Endothelial cell of umbilical vein (primary cell): Measurements from ENCODE around the gene PRRC1. TPM values are rescaled to one million over a fixed set of nuclear protein-coding genes. Genes with fewer than 3 reads are reported as not detected.

ENCODE experiments used
- BruUV-seq: library from RNA; stranded (reverse); fragments of 400-500 nt; replicated peaks from 2 replicates; lab custom pipeline; 2021; lab: Mats Ljungman, UMichigan
- CTCF ChIA-PET: fragments of 300-600, 350-600 bp; sonication (Branson Sonifier 250); formaldehyde crosslinking; loops from one replicate; lab custom pipeline; 2021; ENCODE audit warnings: antibody characterized with exemption, inconsistent platforms; lab: Charles Lee
- POLR2A ChIA-PET: fragments of 300-600, 350-600 bp; sonication (Branson Sonifier 250); formaldehyde crosslinking; loops from one replicate; lab custom pipeline; 2021; ENCODE audit warnings: antibody characterized with exemption, inconsistent platforms; lab: Charles Lee
- DNase-seq: peaks from one replicate; pipeline ENCODE4 v3.0.0-alpha.2; 2011; ENCODE audit warnings: low read depth, low spot score
- FAIRE-seq: peaks from 2 replicates; lab custom pipeline; 2011; peaks lifted over from hg19 to GRCh38; lab: Jason Lieb, UNC
- H2AFZ ChIP-seq: 2 replicates; pipeline ENCODE4 v1.6.0; 2012; ENCODE audit warnings: low read depth, low read length, control low read depth, inconsistent platforms
- H3K27ac ChIP-seq: 2 replicates; pipeline ENCODE4 v1.5.1; 2011; ENCODE audit warnings: low read depth, mild to moderate bottlenecking, control low read depth, low read length, moderate library complexity; ENCODE audit not compliant: insufficient read depth
- H3K27me3 ChIP-seq, 2 experiments: 2 replicates each; pipeline versions ENCODE4 v1.6.0 to v1.6.1; 2011; ENCODE audit warnings: low read length in 2 of 2, mixed read lengths in 1 of 2; ENCODE audit not compliant: control insufficient read depth in 2 of 2, insufficient read depth in 2 of 2
- H3K36me3 ChIP-seq, 2 experiments: 2 replicates in 1 of 2; 3 replicates in 1 of 2; pipeline ENCODE4 v1.5.1; 2011; ENCODE audit warnings: low read length in 2 of 2, mild to moderate bottlenecking in 1 of 2, moderate library complexity in 1 of 2; ENCODE audit not compliant: control insufficient read depth in 2 of 2, insufficient read depth in 2 of 2; ENCODE audit errors: extremely low read depth in 1 of 2
- H3K4me1 ChIP-seq: 3 replicates; pipeline ENCODE4 v1.5.1; 2011; ENCODE audit warnings: mild to moderate bottlenecking, low read length; ENCODE audit not compliant: control insufficient read depth, insufficient read depth; ENCODE audit errors: extremely low read depth
- H3K4me2 ChIP-seq: 2 replicates; pipeline ENCODE4 v1.6.1; 2011; ENCODE audit warnings: low read length, control low read depth, mixed read lengths; ENCODE audit not compliant: insufficient read depth
- H3K4me3 ChIP-seq, 3 experiments: fragments of 200-600 bp in 1 of 3; sonication (generic), shearing (Covaris generic) in 1 of 3; replicated peaks in 1 of 3; 2 replicates each; pipeline ENCODE4 v1.5.1; 2011 to 2016; ENCODE audit warnings: control low read depth in 3 of 3, low read length in 3 of 3, mild to moderate bottlenecking in 2 of 3, inconsistent platforms in 1 of 3, low read depth in 1 of 3, moderate library complexity in 1 of 3; ENCODE audit not compliant: insufficient read depth in 1 of 3
- H3K79me2 ChIP-seq: 2 replicates; pipeline ENCODE4 v1.6.0; 2012; ENCODE audit warnings: low read length, inconsistent platforms; ENCODE audit not compliant: control insufficient read depth, insufficient read depth
- H3K9ac ChIP-seq: replicated peaks from 2 replicates; pipeline ENCODE3; 2011; ENCODE audit warnings: low read length, control low read depth; ENCODE audit not compliant: insufficient read depth; ENCODE audit errors: extremely low read depth
- H3K9me1 ChIP-seq: replicated peaks from 3 replicates; pipeline ENCODE4 v1.6.0; 2011; ENCODE audit warnings: mild to moderate bottlenecking, low read length; ENCODE audit not compliant: control insufficient read depth, insufficient read depth; ENCODE audit errors: extremely low read depth
- H3K9me3 ChIP-seq: replicated peaks from 2 replicates; pipeline ENCODE4 v1.5.1; 2012; ENCODE audit warnings: low read length, inconsistent platforms; ENCODE audit not compliant: control insufficient read depth, insufficient read depth
- H4K20me1 ChIP-seq: replicated peaks from 2 replicates; pipeline ENCODE3; 2011; ENCODE audit warnings: mild to moderate bottlenecking, low read length; ENCODE audit not compliant: control insufficient read depth, insufficient read depth; ENCODE audit errors: extremely low read depth
- EZH2 ChIP-seq: IDR thresholded peaks from 2 replicates; pipeline ENCODE4 v1.6.1; 2012; ENCODE audit warnings: borderline replicate concordance, low read depth, mild to moderate bottlenecking, moderate library complexity, low read length, inconsistent platforms; ENCODE audit not compliant: severe bottlenecking
- FOS ChIP-seq: IDR thresholded peaks from 2 replicates; pipeline ENCODE4 v1.6.1; 2011; ENCODE audit warnings: mild to moderate bottlenecking, low read length, moderate library complexity, borderline replicate concordance; ENCODE audit not compliant: insufficient read depth
- GATA2 ChIP-seq: IDR thresholded peaks from 2 replicates; pipeline ENCODE4 v1.7.0; 2011; ENCODE audit warnings: low read depth, mild to moderate bottlenecking, moderate library complexity, mixed read lengths, low read length; ENCODE audit not compliant: insufficient read length, insufficient read depth
- JUN ChIP-seq: IDR thresholded peaks from 2 replicates; pipeline ENCODE4 v1.6.1; 2011; ENCODE audit warnings: borderline replicate concordance, low read depth; ENCODE audit not compliant: insufficient read length, insufficient read depth
- MYC ChIP-seq: IDR thresholded peaks from one replicate; pipeline ENCODE4 v1.6.1; 2011; ENCODE audit warnings: mild to moderate bottlenecking, low read depth, low read length
- POLR2A ChIP-seq: IDR thresholded peaks from 2 replicates; pipeline ENCODE4 v1.6.1; 2012; ENCODE audit warnings: low read depth, mild to moderate bottlenecking, control low read depth, low read length
- POLR2AphosphoS5 ChIP-seq: IDR thresholded peaks from 2 replicates; pipeline ENCODE4 v1.6.1; 2012; ENCODE audit warnings: low read depth, mild to moderate bottlenecking, control low read depth, low read length, moderate library complexity; ENCODE audit not compliant: insufficient read depth
- dilution Hi-C: fragments of 300-500 bp; cut with MboI; formaldehyde crosslinking; loops from one replicate; pipeline ENCODE4 v1.15.0; 2019; ENCODE audit warnings: low sequenced_read_pairs; ENCODE audit not compliant: extremely low pct_ligation_motif_present
- intact Hi-C: fragments of 100-400 bp; cut with micrococcal nuclease; formaldehyde crosslinking; loops from one replicate; pipeline ENCODE4 v1.10.0; 2022
- polyA plus RNA-seq, 4 experiments: library from polyadenylated mRNA; depleted of rRNA in 3 of 4; stranded (reverse) in 3 of 4; unstranded in 1 of 4; fragments of >200 nt; gene quantifications; 2 replicates each; pipeline versions ENCODE4 v1.2.1 to v1.2.3, GENCODE V29; 2011 to 2012; ENCODE audit warnings: missing spikeins in 1 of 4
- total RNA-seq: library from RNA; stranded (reverse); gene quantifications from 2 replicates; pipeline ENCODE4 v1.2.3, GENCODE V29; 2021
- TF ChIP-seq, protein P1 (sequence below): IDR thresholded peaks from 2 replicates; pipeline ENCODE4 v1.6.1; 2011; ENCODE audit not compliant: insufficient read depth, insufficient read length
- TF ChIP-seq, protein P2 (sequence below), 2 donors: IDR thresholded peaks; 1 replicate in 1 of 2; 2 replicates in 1 of 2; pipeline ENCODE4 v1.5.1; 2011; ENCODE audit warnings: low read length in 2 of 2, mild to moderate bottlenecking in 2 of 2, moderate library complexity in 2 of 2, control low read depth in 1 of 2, inconsistent platforms in 1 of 2, low read depth in 1 of 2; ENCODE audit not compliant: insufficient read depth in 1 of 2; ENCODE audit errors: extremely low read depth in 1 of 2

Gene PRRC1
- total and polyA plus RNA-seq, 2 donors (not counting 3 experiments of a cell fraction or from before 2014, with no cell fraction given) = 64.4 to 77.6 TPM

DNA sequence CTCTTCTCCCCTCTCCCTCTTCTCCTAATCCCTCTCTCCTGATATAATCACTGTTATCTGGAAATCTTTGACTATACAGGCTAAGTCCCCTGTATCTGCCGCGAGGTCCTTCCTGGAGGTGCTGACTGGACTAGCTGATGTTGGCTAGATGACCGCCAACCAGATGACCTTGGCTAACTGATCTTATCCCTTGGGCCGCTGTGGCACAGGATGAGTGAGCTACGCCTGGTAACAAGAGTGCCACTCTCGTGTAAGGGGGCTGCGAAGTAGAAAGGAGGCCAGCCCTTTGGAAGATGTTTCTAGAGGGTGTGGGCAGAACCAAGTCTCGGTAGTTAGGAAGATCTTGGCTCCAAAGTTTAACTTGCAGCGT lies 345 bp upstream of the PRRC1 start:
- H3K9me1 ChIP-seq = no peaks in the 10 kb centered on the region
- DNase-seq (no peak), FAIRE-seq (no peak)
- H3K27ac ChIP-seq = no peak overlapping the region
- peaks cover 12 to 17% of the 10 kb centered on the region in 2 experiments for H3K27me3 ChIP-seq
- no peaks in the 10 kb centered on the region for H4K20me1 ChIP-seq
- peaks cover 45% of the 10 kb centered on the region for H3K79me2 ChIP-seq
- H3K9ac ChIP-seq = no peak overlapping the region
- ChIA-PET CTCF (interaction anchor here (1.5 kb wide), 1 partner anchor 24 kb away, joined by 4 read pairs; no protein-coding TSS in a partner anchor), POLR2A (no interaction called here)
- no peak for TF ChIP-seq JUN
- peak; percentile 45 for TF ChIP-seq GATA2
- BruUV-seq = no TSS peak
- no peaks in the 10 kb centered on the region for H3K9me3 ChIP-seq
- dilution Hi-C loops = no loop called here
- peaks cover 14% of the 10 kb centered on the region for H3K4me1 ChIP-seq
- H3K4me2 ChIP-seq = peak overlapping the region; percentile 44
- H3K36me3 ChIP-seq = peaks cover 2 to 3% of the 10 kb centered on the region in 2 experiments
- peak overlapping the region; percentile 70 for H2AFZ ChIP-seq
- H3K4me3 ChIP-seq = peak overlapping the region in 2 of 3 experiments; percentile 31 to 61
- intact Hi-C loops = loop anchor here (2.0 kb wide), 1 partner anchor 738 kb away; no protein-coding TSS in a partner anchor

DNA sequence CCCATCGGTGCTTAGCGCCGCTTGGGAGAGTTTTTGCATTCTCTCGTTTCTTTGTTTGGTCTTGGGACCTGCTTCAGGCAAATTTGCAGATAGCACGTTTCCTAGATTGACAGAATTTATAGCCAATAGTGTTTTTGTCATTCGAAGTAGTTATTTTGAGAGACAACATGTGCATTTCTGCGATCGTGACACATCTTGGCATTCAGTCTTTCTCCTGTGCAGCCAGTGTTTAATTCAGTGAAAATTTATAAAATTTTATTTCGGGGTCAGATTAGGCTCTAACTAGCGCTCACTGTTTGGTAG lies 830 bp downstream of the PRRC1 start:
- Histone ChIP-seq H3K9me3 (no peaks in the 10 kb centered on the region), H3K79me2 (peaks cover 53% of the 10 kb centered on the region), H2AFZ (peak overlapping the region; percentile 89), H4K20me1 (peaks cover 4% of the 10 kb centered on the region), H3K9ac (peak overlapping the region; percentile 88), H3K36me3 (peaks cover 2 to 3% of the 10 kb centered on the region in 2 experiments), H3K27me3 (peaks cover 2 to 8% of the 10 kb centered on the region in 2 experiments), H3K4me3 (peak overlapping the region; percentile 61 to 82 (median 68)), H3K4me1 (peaks cover 14% of the 10 kb centered on the region), H3K9me1 (no peaks in the 10 kb centered on the region), H3K4me2 (peak overlapping the region; percentile 66), H3K27ac (peak overlapping the region; percentile 69)
- CTCF ChIA-PET = interaction anchor here (0.9 to 1.7 kb wide), 2 partner anchors 18 to 26 kb away, joined by 3 to 4 read pairs; no protein-coding TSS in a partner anchor
- intact Hi-C loops = no loop called here
- DNase-seq (no peak), FAIRE-seq (peak; percentile 53)
- BruUV-seq = no TSS peak
- POLR2A ChIA-PET = no interaction called here
- TF ChIP-seq JUN = no peak
- TF ChIP-seq EZH2 = no peak
- no peak for TF ChIP-seq FOS
- TF ChIP-seq, protein P1, sequence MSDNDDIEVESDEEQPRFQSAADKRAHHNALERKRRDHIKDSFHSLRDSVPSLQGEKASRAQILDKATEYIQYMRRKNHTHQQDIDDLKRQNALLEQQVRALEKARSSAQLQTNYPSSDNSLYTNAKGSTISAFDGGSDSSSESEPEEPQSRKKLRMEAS = no peak
- TF ChIP-seq POLR2A = no peak
- TF ChIP-seq, protein P2, sequence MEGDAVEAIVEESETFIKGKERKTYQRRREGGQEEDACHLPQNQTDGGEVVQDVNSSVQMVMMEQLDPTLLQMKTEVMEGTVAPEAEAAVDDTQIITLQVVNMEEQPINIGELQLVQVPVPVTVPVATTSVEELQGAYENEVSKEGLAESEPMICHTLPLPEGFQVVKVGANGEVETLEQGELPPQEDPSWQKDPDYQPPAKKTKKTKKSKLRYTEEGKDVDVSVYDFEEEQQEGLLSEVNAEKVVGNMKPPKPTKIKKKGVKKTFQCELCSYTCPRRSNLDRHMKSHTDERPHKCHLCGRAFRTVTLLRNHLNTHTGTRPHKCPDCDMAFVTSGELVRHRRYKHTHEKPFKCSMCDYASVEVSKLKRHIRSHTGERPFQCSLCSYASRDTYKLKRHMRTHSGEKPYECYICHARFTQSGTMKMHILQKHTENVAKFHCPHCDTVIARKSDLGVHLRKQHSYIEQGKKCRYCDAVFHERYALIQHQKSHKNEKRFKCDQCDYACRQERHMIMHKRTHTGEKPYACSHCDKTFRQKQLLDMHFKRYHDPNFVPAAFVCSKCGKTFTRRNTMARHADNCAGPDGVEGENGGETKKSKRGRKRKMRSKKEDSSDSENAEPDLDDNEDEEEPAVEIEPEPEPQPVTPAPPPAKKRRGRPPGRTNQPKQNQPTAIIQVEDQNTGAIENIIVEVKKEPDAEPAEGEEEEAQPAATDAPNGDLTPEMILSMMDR (IDR thresholded peaks at IDR 0.05; ENCODE audit: extremely low read depth in 1 of 2, insufficient read depth in 1 of 2, low read depth in 1 of 2, low read length in 2 of 2) = no peak
- TF ChIP-seq MYC = no peak
- TF ChIP-seq POLR2AphosphoS5 = no peak
- no peak for TF ChIP-seq GATA2
- dilution Hi-C loops = no loop called here
